Adrenal gland (tissue), 12 donors: ENCODE data around the gene RBKS. TPM values are rescaled to one million over a fixed set of nuclear protein-coding genes. Genes with fewer than 3 reads are reported as not detected.

Experiments used
- DNase-seq, 7 donors: peaks; one replicate each; pipeline ENCODE4 v3.0.0-alpha.2; 2019 to 2020
- H3K27ac ChIP-seq, 5 donors: fragments of 200-600 bp; sonication (generic) in 4 of 5; 1 replicate in 3 of 5; 2 replicates in 2 of 5; pipeline versions ENCODE4 v1.5.1 to v1.8.0; 2016 to 2020; ENCODE audit warnings: mild to moderate bottlenecking in 1 of 5
- H3K27me3 ChIP-seq: fragments of 200-600 bp; 2 replicates; pipeline ENCODE4 v1.8.0; 2021
- H3K36me3 ChIP-seq, 2 donors: fragments of 200-600 bp; replicated peaks in 1 of 2; 1 replicate in 1 of 2; 2 replicates in 1 of 2; pipeline versions ENCODE4 v1.5.1 to v1.8.0; 2018 to 2022
- H3K4me1 ChIP-seq, 2 donors: fragments of 200-600 bp; replicated peaks in 1 of 2; 1 replicate in 1 of 2; 2 replicates in 1 of 2; pipeline versions ENCODE4 v1.5.1 to v1.8.0; 2018 to 2021
- H3K4me3 ChIP-seq, 4 donors: fragments of 200-600 bp; sonication (generic) in 3 of 4; one replicate each; pipeline ENCODE4 v1.5.1; 2016 to 2018
- H3K9me3 ChIP-seq, 3 donors: fragments of 200-600 bp; sonication (generic) in 1 of 3; replicated peaks in 1 of 3; 1 replicate in 2 of 3; 2 replicates in 1 of 3; pipeline versions ENCODE4 v1.5.1 to v1.8.0; 2016 to 2021
- CTCF ChIP-seq, 6 experiments: fragments of 450-650 bp in 4 of 6; fragments of 200-600 bp in 2 of 6; sonication (generic) in 1 of 6; IDR thresholded peaks; 1 replicate in 5 of 6; 2 replicates in 1 of 6; pipeline versions ENCODE4 v1.5.1 to v1.8.0; 2016 to 2021; ENCODE audit warnings: antibody characterized with exemption in 6 of 6, mild to moderate bottlenecking in 2 of 6, moderate library complexity in 1 of 6
- POLR2A ChIP-seq, 2 donors: fragments of 450-650 bp; IDR thresholded peaks; one replicate each; pipeline ENCODE4 v1.6.1; 2017; ENCODE audit warnings: antibody characterized with exemption in 2 of 2, mild to moderate bottlenecking in 2 of 2, moderate library complexity in 1 of 2
- WGBS, 4 donors: extraction: QIAGEN DNeasy Blood & Tissue Kit in 2 of 4; methylation state at CpG; one replicate each; pipeline versions ENCODE4 v1.1.5 to v1.1.7; 2013 to 2017; 5-methylcytosine and 5-hydroxymethylcytosine counted together
- intact Hi-C, 2 donors: fragments of 100-400 bp; cut with DNase I; formaldehyde crosslinking; loops; one replicate each; pipeline versions ENCODE4 v1.14.1 to v1.15.0; 2022 to 2023
- polyA plus RNA-seq, 3 donors: library from polyadenylated mRNA; stranded (reverse); fragments of 200-250 nt in 2 of 3; fragments of 350-450 nt in 1 of 3; fragmentation: Illumina TruSeq in 1 of 3; extraction: RNeasy Lipid Tissue Mini Kit (QIAGEN cat#74804) in 1 of 3; gene quantifications; one replicate each; pipeline ENCODE4 v1.2.3, GENCODE V29; 2013 to 2014
- total RNA-seq, 9 donors: library from RNA; depleted of rRNA in 4 of 9; stranded (reverse); fragments of >200 nt in 4 of 9; fragments of 120-200 nt in 1 of 9; fragmentation: NEBNext Ultra II Directional in 1 of 9; extraction: Animal tissue kit (Norgen Biotek cat#: 25700) in 1 of 9; gene quantifications; one replicate each; pipeline versions ENCODE4 v1.1.0 to v1.2.4, GENCODE V29; 2013 to 2023
- donor health status: healthy with polysubstance abuse.
- donor health status: Bipolar disorder and iron deficiency.
- donor health status: DM: yes; HTN: yes; CAD: no.
- donor health status: DM: no; HTN: no; CAD: no.
- donor health status: DM: no; HTN: no; CAD: no.
- donor health status: DM: yes; HTN: yes; CAD: no.

The RBKS gene
- total and polyA plus RNA-seq, 12 donors: 9.1 to 54.4 (median 20.3) TPM

- TF ChIP-seq CTCF (IDR thresholded peaks at IDR 0.05) (no peak), POLR2A (IDR thresholded peaks at IDR 0.05) (no peak)
- Histone ChIP-seq H3K36me3 (peaks cover 0 to 7% of the 10 kb centered on the region in 2 donors), H3K9me3 (no peaks in the 10 kb centered on the region), H3K27me3 (no peaks in the 10 kb centered on the region), H3K4me1 (peaks cover 0 to 4% of the 10 kb centered on the region in 2 donors), H3K27ac (no peak overlapping the region), H3K4me3 (no peak overlapping the region)
- intact Hi-C loops: no loop called here
- DNase-seq: no peak
- WGBS, 4 donors: 78 to 91% (median 81%) methylated on average over 4 of the region's 4 CpGs
Observed at GRCh38 chr2:27931361-27931950, 41.3 kb upstream of the RBKS start.

- Histone ChIP-seq H3K9me3 (no peaks in the 10 kb centered on the region), H3K4me1 (peaks cover 0 to 4% of the 10 kb centered on the region in 2 donors), H3K4me3 (no peak overlapping the region), H3K36me3 (peaks cover 0 to 7% of the 10 kb centered on the region in 2 donors), H3K27ac (no peak overlapping the region), H3K27me3 (no peaks in the 10 kb centered on the region)
- intact Hi-C loops: no loop called here
- 83 to 91% (median 85%) methylated on average over 11 of the region's 11 CpGs for WGBS, 4 donors
- DNase-seq: no peak
- TF ChIP-seq POLR2A (IDR thresholded peaks at IDR 0.05) (no peak), CTCF (IDR thresholded peaks at IDR 0.05) (no peak)
Observed at GRCh38 chr2:27929916-27930486, 39.8 kb upstream of the RBKS start.

- Histone ChIP-seq H3K9me3 (no peaks in the 10 kb centered on the region), H3K4me1 (peaks cover 8 to 25% of the 10 kb centered on the region in 2 donors), H3K36me3 (peaks cover 0 to 7% of the 10 kb centered on the region in 2 donors), H3K27ac (no peak overlapping the region), H3K27me3 (no peaks in the 10 kb centered on the region), H3K4me3 (no peak overlapping the region)
- 94 to 98% (median 95%) methylated on average over 4 of the region's 4 CpGs for WGBS, 4 donors
- no peak for DNase-seq
- intact Hi-C loops: no loop called here
- TF ChIP-seq CTCF (IDR thresholded peaks at IDR 0.05) (no peak), POLR2A (IDR thresholded peaks at IDR 0.05) (no peak)
Observed at GRCh38 chr2:27925766-27926472, 35.7 kb upstream of the RBKS start.

- 37 to 50% (median 42%) methylated on average over 1 of the region's 1 CpG for WGBS, 4 donors
- no peaks in the 10 kb centered on the region for H3K36me3 ChIP-seq
Observed at GRCh38 chr2:27922842-27923241, 32.7 kb upstream of the RBKS start.

More at GRCh38 chr2:27922842-27923241, 32.7 kb upstream of the RBKS start:
- Histone ChIP-seq H3K4me3 (no peak overlapping the region), H3K27ac (peak overlapping the region in 1 of 5 donors; percentile 73), H3K4me1 (peaks cover 19 to 42% of the 10 kb centered on the region in 2 donors), H3K9me3 (no peaks in the 10 kb centered on the region), H3K27me3 (no peaks in the 10 kb centered on the region)
- no peak for DNase-seq
- intact Hi-C loops: no loop called here
- TF ChIP-seq CTCF (IDR thresholded peaks at IDR 0.05) (no peak), POLR2A (IDR thresholded peaks at IDR 0.05) (no peak)
